NCI-H510A treated with DMSO at 0.1 percent for 48 hours (cell line): Measurements from ENCODE around the gene ELL.
A peak's percentile ranks its signal among the peaks of the same experiment; 100 is the strongest.
"Not testable (repeated sequence)": the region's sequence is repeated elsewhere in the genome, so short reads cannot be mapped to it uniquely, and the experiment has no call there.

Source experiments
- DNase-seq: peaks from one replicate; lab custom pipeline; 2025; lab: John Stamatoyannopoulos, UW

ELL gene

DNA sequence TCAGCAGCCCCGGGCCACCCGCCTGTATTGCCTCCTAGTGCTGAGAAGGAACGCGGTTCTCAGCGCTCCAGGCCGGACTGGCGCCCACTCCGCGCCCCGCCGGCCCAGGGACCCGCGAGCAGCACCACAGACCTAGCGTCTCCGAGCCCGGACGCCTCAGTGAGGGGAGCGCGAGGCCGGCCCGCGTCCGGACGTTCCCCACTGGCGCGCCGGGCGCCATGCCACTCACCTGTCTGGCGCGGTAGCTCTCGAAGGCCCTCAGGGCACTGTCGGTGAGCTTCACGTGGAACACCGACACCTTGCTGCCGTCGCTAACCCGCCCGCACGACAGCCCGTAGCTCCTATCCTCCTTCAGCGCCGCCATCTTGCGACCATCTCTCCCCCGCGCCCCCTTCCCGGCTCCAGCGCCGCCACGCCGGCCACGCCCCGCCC lies at the start of gene ELL:
Gene ELL (minus strand): TSS at position 379 of the 432 bp plus-strand sequence. CDS start 15 bp downstream, at position 364.
- no peak for DNase-seq

DNA sequence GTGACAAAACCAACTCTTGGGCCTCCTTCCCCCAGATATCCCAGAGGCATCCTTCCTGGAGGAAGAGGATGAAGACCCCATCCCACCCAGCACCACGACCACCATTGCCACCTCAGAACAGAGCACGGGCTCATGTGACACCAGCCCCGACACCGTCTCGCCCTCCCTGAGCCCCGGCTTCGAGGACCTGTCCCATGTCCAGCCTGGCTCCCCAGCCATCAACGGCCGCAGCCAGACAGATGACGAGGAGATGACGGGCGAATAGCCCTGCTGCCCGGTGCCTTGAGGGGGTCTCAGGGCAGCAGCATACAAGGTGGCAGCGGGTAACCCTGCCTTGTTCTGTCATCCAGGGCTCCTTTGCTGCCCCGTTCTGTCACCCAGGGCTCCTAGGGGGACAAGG lies 46.5 kb upstream of the ELL start:
- DNase-seq: no peak

DNA sequence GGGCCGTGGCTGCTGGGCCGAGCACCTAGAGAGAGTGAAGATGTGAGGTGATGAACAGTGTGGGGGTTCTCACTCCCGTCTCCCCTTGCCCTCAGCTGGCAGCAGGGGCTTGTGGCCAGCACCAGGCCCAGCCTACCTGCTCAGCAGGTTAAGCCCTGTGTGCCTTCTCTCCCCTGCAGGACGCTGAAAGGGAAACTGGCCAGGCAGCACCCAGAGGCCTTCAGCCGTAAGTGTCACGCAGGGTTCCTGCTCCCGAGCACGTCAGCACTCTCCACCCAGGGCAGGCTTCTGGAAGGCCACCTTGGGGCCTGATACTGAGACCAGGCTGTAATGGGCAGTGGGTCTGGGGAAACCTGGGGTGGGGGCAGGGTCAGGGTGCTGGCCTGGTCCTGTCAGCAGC lies 45.1 kb upstream of the ELL start:
- DNase-seq: no peak

DNA sequence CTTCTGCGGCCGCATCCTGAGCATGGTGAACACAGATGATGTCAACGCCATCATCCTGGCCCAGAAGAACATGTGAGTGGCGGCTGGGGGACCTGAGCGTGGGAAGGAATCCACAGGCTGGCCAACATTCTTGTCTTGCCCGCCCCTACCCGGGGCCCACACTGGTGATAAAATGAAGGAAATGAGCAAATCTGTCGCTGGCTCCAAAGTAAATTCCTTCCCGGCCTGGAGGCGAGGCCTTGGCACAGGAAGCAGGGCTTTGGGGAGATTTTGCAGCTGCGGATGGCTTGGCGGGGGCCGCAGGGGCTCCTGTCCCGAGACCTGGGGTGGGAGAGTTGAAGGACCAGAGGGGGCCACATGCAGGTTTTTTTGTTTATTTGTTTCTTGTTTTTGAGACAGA lies 40.2 kb upstream of the ELL start:
- DNase-seq: no peak

DNA sequence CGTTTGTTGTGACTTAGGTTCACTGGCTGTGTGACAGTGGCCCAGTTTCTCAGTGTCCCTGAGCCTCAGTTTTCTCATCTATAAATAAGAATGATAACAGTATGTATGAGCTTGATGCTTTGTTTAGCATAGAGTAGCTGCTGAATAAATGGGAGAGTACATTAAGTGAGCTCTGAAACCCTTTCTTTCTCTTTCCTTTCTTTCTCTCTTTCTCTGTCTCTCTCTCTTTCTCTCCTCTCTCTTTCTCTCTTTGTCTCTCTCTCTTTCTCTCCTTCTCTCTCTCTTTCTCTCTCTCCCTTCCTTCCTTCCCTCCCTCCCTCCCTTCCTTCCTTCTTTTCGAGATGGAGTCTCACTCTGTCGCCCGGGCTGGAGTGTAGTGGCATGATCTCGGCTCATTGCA lies 37.8 kb upstream of the ELL start:
- no peak for DNase-seq

DNA sequence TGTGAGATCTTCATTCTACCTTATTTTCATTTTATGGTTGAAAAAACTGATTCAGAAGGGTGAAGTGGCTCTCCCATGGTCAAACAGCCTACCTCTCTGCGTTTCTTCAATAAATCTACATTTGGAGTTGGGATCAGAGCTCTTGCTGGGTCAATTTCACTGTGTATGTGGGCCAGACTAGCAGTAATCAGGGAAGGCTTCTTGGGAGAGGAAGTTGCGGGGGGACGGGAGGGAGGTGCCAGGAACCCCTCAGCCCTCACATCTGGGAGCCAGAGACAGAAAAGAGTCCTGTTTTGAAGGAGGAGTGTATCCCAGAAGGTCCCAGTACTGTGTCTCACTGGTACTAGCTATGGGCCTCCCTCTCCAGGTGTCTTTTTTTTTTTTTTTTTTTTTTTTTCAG lies 36.7 kb upstream of the ELL start:
- DNase-seq: no peak

DNA sequence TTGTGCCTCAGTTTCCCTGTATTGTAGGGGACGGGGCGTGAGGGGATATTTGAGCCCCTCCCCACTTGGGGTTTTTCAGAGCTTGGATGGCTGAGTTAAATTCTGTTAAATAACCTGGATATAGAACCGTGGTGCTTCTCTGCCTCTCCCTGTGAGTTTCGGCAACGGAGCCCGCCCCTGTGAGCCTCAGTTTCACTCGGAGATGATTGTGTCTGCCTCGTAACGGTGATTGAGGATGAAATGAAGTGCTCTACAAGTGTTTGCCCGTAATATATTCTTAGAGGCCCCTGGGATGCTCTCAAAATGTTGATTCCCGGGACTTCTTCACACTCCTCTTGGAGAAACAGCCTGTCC lies 36.3 kb upstream of the ELL start:
- DNase-seq: peak; percentile 8

DNA sequence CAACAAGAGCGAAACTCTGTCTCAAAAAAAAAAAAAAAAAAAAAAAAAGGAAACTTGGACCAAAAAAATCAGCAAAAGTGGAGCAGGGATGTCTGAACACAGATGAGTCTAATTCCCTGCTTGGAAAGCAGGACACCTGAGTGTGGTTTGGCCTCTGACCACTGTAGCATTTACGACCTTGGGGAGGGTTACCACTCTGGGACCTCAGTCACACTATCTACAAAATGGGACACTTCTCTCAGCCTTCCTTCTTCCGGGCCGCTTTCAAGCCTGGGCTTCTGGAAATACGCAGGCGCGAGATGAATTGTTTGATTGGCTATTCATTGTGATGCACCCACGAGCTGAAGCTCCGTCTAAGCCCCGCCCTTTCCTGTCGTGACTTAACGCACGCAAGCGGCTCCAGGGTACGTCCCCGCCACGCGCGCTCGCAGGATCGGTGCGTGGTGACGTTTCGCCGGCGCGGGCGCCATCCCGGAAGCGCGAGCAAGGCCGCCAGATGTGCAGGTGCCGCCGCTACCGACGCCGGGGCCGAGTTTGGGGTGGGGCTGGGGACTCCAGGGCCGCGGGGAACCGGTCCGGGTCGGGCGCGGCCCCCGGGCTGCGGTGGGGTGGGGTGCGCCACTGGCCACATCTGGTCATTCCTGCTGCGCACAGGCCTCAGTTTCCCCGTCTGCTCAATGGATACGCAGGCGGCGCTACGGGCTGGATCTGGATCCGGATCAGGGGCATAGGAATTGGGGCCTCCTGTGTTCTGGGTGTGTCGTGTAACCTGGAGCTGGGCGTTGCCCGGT lies 35.7 kb upstream of the ELL start, which contains the start of gene KXD1:
Gene KXD1 (plus strand): TSS at position 460 of the 791 bp plus-strand sequence. CDS start 4,187 bp downstream, outside the sequence.
- DNase-seq: peak; percentile 90

DNA sequence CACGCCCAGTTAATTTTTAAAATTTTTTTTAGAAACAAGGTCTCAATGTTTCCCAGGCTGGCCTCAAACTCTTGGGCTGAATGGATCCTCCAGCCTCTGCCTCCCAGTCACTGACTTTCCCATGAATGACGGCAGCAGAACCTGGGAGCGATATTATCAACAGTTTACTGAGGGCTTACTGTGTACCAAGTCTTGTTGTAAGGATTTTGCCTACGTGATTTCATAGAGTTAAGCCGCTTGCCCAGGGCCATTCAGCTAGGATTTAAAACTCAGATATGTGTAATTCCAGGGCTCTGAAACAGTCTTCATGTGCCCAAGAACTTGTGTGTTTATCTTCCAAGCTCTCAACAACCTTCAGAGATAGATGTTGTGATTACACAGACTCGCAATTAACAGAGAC lies 29.8 kb upstream of the ELL start:
- DNase-seq: no peak

DNA sequence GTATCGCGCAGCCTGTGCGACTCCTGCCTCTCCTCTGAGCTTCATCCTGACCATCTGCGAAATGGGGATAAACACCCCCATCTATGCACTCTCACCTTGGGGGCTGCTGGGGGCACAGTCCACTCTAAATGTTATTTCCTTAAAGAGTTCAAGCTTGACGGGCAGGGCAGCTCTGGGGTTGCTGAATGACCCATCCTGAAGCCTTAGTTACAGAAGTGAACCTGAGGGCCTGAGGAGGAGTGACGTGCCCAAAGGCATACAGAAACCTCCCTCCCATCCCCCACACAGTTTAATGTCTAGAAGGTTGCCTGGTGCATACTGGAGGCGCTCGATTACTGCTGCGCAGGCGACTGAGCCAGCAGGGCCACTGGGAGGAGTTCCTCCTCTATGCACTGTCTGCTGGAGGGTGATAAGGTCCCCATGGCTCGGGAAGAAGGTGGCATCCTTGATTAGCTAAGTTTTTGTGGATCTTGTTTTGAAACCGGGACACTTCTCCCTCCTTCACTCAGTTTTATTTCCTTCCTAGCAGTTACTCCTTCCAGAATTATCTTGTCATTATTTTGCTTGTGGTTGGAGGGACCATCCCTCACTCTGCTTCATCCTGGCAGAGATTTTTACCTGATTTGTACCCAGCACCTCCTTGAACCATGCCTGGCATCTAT lies 22.1 kb upstream of the ELL start:
- peak; percentile 64 for DNase-seq

DNA sequence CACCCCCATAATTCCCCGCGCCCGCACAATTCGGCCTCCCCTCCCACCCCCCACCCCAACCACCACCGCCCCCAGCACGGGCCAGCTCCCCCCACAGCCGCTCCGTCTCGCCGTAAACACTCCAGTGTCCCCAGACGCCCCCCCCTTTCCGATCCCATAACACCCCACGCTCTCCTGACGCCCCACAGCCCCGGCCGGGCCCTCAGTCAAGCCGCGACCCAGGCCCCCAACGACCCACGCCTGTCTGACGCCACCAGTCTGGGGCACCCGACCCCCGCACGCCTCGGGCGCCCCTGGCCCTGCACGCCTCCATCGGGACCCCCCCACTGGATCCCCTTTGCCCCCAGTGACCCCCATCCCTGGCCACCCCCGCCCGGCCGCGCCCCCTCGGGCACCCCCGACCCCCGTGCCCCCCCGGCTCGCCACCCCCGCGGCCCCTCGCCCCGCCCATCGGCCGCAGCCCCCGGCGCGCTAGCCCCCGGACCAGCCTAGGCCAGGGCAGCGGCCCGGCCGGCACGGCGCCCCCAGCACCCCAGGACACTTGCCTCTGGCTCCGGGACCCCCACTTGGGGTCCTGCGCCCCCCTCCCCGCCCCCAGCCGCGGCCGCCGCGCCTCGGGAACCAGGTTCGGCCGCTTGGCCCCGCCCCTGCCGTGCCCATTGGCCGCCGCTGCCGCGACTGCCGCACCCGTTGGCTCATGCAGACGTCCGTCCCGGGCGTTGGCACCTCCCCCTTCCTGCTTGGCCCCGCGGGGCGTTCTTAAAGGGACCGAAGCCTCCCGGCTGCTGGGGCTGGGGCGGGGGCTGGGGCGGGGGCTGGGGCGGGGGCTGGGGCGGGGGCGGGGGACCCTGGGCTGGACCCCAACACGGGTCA lies 21.3 kb upstream of the ELL start, which contains the start of gene FKBP8:
Gene FKBP8 (minus strand): TSS at position 633 of the 873 bp plus-strand sequence. CDS start 1,603 bp downstream, outside the sequence.
- peak; percentile 71 for DNase-seq

DNA sequence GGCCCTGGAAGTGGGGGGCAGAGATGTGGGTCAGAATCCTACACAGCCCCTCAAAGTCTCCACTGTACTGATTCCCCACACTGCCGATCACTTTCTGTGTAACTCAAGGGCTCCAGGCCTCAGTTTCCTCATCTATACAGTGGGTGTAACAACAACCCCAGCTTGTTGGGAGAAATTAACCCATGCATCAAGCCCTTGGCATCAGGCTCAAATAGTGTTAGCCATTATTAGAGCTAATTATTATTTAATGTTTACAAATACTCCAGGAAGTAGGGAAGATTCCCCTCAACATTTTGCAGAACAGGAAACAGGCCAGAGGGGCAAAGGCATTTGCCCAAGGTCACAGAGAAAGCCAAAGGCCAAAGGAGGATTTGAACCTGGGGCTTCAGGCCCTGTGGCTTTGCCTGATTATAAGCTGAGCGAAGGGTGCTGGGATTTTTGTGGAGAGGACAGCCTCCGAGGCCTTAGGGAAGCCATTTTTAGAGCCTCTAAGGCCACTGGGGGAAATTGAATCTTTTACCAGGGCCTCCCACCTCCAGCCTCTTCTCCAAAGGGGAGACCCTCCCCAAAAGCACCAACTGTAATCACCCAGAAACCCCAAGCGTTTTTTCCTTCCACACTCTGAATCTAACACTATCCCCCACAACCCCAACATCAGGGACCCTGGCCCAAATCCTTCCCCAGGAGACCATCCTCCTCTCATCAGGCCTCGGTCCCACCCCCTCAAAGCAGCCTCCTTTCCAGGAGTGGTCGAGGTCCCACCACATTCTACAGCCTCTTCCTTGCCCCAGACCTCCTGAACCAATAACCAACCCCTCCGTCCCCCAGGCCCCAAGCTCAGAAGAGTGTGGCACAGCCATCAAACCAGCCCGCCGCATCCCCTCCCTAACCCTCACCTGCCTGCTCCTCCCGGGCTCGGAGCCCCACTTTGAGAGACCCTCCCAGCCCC lies 20.4 kb upstream of the ELL start:
- no peak for DNase-seq

DNA sequence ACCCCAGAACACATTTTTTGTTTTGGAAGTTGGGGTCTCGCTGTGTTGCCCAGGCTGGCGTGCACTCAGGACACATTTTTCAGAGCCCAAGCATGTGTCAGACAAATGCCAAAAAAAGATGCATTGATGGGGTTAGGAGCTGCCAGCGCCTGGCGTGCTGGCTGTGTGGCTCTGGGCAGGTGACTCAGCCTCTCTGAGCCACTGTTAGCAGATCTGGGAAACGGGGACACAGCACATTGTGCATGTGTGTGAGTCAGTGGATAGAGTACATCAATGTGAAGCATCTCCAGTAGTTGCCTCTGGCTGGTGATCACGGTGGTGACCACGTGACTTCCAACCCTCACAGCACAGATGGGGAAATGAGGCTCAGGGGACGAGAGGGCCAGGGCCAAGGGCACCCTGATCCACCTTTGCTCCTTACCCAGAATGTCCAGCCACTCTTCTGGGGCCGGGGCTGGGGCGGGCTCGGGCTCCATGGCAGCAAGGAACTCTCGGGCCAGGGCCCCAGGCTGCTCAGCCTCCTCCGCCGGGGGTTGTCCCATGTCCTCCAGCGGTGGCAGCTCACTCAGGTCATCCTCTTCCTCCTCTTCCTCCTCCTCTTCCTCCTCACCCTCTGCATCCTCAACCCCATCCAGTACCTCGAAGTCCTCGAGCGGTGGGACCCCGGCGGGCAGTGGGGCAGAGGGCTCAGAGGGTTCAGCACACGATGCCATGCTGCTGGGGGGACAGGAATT lies 19.6 kb upstream of the ELL start:
- DNase-seq: no peak

DNA sequence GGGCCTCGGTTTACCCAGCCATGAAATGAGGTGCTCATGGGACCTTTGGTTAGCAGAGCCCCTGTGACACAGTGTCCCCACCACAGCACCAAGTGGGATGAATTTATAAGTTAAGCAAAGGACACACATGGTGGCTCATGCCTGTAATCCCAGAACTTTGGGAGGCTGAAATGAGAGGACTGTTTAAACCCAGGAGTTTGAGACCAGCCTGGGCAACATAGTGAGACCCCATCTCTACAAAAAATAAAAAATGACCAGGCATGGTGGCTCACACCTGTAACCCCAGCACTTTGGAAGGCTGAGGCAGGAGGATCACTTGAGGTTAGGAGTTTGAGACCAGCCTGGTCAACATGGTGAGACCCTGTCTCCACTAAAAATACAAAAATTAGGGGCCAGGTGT lies 18.3 kb upstream of the ELL start:
- DNase-seq: not testable (repeated sequence)

DNA sequence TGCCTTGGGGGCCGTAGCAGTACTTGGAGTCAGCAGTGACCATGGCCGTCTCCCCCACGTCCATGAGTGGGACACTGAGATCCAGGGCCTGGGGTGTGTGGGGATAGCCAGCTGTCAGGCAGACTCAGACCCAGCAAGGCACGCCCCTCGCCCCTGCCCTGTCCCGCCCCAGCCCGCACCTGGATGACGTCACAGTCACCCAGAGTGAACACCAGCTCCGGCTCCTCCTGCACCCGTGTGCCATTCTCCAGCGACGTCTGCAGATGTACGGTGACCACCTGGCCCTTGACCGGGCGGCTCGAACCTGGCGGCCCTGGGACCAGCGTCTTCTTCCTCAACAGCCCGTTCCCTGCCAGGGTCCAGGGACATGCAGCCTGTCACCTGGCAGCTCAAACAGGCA lies 17.5 kb upstream of the ELL start:
- DNase-seq: no peak

DNA sequence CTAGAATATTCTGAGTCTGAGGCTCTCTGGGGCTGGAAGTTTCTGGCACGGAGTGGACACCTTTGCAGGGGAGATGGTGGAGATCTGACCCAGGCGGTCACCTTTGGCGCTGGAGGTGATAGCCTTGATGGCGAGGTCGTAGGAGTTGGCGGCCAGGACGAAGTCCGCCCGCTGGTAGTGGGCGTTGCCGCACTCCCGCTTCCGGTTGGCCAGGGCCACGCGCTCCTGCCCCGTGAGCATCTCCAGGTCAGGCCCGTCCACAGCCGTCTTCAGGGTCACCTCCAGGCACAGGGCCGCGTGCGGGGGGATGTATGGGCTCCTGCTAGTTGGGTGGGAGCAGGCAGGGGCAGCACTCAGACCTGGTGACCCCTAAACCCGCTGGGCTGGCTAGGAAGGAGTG lies 16.2 kb upstream of the ELL start:
- no peak for DNase-seq

DNA sequence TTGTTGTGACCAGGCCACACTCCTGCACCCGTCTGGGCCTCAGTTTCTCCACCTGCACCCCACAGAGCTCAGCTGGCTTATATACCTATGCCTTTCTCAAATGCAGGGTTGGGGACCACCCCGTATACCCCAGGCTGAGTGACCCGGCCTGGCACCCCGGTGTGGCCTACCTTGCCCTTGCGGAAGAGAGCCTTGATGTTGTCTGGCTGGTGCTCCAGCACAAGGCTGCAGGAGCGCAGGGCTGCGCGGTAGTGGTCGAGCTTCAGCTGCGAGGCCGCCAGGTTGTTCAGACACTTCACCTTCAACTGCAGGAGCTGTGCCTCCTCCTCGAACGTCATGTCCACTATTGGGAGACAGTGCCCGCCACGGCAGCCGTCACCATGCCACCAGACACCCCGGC lies 15.6 kb upstream of the ELL start:
- DNase-seq: no peak

DNA sequence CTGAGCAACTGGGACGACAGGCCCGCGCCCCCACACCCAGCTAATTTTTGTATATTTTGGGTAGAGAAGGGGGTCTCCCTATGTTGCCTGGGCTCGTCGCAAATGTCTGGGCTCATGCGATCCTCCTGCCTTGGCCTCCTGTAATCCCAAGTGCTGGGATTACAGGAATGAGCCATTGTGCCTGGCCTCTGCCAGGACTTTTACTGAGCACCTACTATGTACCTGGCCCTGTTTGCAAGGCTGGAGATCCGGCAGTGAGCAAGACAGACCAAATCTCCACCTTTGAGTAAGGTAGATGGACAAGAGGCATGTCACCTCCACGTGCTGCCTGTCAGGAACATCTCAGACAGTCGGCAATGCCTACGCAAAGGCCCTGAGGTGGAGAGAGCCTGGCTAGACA lies 14.6 kb upstream of the ELL start:
- no peak for DNase-seq

DNA sequence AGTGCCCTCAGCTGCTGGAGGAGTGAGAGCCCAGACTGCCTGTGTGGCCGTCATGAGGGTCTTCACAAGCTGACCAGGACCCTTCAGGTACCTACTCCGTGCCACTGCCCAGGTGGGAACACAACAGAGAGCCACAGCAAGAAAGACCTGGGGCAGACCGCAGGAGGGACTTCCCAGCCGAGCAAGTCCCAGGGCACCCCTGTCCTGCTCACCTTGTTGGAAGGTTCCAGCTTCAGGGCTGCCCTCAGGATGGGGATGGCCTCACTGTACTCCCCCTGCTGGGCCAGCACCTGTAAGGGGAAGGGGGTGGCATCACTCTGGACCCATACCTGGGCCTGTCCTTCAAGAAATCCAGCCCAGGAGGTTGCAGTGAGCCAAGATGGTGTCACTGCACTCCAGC lies 11.2 kb upstream of the ELL start:
- DNase-seq: no peak

DNA sequence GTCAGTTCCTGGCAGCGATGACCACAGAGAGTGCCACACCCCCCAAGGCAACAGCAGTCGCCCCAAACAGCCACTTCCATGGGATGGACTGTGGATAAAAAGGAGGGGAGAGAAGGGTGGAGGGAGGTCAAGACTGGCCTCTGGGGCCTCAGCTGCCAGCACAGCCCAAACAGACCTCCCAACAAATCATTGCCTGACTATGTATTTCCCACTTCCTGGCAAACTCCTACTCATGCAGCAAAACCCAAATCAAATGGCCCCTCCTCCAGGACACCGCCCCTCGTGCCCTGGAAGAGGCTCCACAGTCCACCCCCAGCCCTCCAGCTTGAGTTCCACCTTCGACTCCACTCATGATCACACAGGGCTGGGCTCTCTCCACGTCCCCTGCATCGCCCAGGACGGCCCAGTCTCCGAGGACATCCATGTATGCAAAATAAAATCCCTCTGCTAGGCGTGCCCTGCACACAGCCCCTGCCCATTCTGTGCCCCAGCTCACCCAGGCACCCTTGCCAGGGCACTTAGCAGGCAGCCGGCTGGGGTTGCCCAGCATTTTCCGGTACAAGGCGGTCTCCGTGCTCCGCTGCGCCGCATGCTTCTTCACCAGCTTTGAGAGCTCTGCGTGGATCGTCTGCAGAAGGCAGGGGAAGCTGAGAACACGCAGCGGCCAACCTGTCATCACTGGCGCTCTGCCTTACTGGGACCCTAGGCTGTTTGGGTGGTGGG lies 10.5 kb upstream of the ELL start:
- no peak for DNase-seq
